Esophagus muscularis mucosa (tissue), 4 donors: ENCODE measurements around the gene MLC1.

Experiments
- EP300 ChIP-seq: sonication (generic); formaldehyde crosslinking; IDR thresholded peaks from one replicate; pipeline ENCODE4 v1.6.1; 2017; ENCODE audit warnings: antibody characterized with exemption
- POLR2A ChIP-seq: fragments of 450-650 bp; IDR thresholded peaks from one replicate; pipeline ENCODE4 v1.6.1; 2017; ENCODE audit warnings: antibody characterized with exemption, moderate library complexity, mild to moderate bottlenecking, low read depth
- POLR2AphosphoS5 ChIP-seq, 2 donors: sonication (generic); formaldehyde crosslinking; IDR thresholded peaks; one replicate each; pipeline ENCODE4 v1.6.1; 2017; ENCODE audit warnings: antibody characterized with exemption in 2 of 2
- TF ChIP-seq, protein P1 (sequence below), 3 experiments: fragments of 200-600 bp in 2 of 3; fragments of 450-650 bp in 1 of 3; sonication (generic) in 2 of 3; IDR thresholded peaks; one replicate each; pipeline ENCODE4 v1.5.1; 2017 to 2019; ENCODE audit warnings: antibody characterized with exemption in 3 of 3, mild to moderate bottlenecking in 2 of 3, moderate library complexity in 1 of 3

DNA sequence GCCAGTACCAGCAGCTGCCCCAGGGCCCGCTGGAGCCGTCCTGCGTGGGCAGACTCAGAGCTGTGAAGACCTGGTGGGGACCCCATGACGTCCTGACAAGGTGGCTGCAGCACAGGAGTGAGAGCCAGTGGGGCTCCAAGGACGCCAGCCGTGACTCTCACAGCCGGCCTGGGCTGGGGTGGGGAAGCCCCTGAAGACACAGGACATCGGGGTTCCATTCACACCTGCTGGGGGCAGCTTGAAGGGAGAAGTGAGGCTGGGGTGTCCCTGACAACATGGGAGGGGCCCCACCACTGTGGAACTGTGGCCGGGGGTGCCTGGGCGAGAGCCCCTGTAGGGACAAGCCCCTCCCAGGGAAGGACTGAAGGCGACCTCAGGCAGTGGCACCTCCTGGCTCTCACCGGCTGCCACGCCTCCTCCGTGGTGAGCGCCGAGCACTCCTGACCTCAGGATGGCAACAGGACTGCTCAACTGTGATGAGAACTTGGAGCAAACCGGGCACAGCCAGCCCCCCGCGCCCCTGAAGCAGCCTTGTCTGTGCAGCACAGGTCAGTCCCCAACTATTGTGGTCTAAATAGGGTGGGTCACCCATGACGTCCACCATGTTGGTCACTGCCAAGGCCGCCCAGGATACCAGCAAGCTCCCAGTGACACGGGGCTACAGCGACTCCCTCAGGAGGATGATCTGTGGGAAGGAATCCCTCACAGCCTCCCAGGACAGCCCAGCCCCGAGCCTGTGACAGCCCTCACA is 49.9 kb downstream of the MLC1 start:
- TF ChIP-seq, protein P1, sequence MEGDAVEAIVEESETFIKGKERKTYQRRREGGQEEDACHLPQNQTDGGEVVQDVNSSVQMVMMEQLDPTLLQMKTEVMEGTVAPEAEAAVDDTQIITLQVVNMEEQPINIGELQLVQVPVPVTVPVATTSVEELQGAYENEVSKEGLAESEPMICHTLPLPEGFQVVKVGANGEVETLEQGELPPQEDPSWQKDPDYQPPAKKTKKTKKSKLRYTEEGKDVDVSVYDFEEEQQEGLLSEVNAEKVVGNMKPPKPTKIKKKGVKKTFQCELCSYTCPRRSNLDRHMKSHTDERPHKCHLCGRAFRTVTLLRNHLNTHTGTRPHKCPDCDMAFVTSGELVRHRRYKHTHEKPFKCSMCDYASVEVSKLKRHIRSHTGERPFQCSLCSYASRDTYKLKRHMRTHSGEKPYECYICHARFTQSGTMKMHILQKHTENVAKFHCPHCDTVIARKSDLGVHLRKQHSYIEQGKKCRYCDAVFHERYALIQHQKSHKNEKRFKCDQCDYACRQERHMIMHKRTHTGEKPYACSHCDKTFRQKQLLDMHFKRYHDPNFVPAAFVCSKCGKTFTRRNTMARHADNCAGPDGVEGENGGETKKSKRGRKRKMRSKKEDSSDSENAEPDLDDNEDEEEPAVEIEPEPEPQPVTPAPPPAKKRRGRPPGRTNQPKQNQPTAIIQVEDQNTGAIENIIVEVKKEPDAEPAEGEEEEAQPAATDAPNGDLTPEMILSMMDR (IDR thresholded peaks at IDR 0.05): no peak
- TF ChIP-seq POLR2A: no peak
- TF ChIP-seq POLR2AphosphoS5 (IDR thresholded peaks at IDR 0.05): no peak
- TF ChIP-seq EP300: no peak
